ENCODE results near the gene PHOX2A.
"Not testable (repeated sequence)": the region's sequence is repeated elsewhere in the genome, so short reads cannot be mapped to it uniquely, and the experiment has no call there.

Gene PHOX2A

GRCh38 chr11:72244060-72244360 is at the start of gene PHOX2A:
TSS of gene PHOX2A (minus strand) at chr11:72244176. CDS start at chr11:72244004, 172 bp downstream.
- DNase-seq (ENCODE audit: low read depth in 2 of 3, low spot score in 1 of 3), result no peak

GRCh38 chr11:72293391-72293790 is 49.4 kb upstream of the PHOX2A start:
- no peak for DNase-seq (ENCODE audit: low read depth in 2 of 3, low spot score in 1 of 3)

GRCh38 chr11:72292106-72292785 is 48.3 kb upstream of the PHOX2A start:
- DNase-seq (ENCODE audit: low read depth in 2 of 3, low spot score in 1 of 3), result no peak

- peak in 1 of 3 donors; percentile 3 for DNase-seq (ENCODE audit: low read depth in 2 of 3, low spot score in 1 of 3)
Observed at GRCh38 chr11:72290741-72291140, 46.8 kb upstream of the PHOX2A start.

GRCh38 chr11:72287293-72287692 is 43.3 kb upstream of the PHOX2A start:
- no peak for DNase-seq (ENCODE audit: low read depth in 2 of 3, low spot score in 1 of 3)

- no peak for DNase-seq (ENCODE audit: low read depth in 2 of 3, low spot score in 1 of 3)
Observed at GRCh38 chr11:72283947-72284346, 40.0 kb upstream of the PHOX2A start.

- DNase-seq (ENCODE audit: low read depth in 2 of 3, low spot score in 1 of 3), result no peak
Observed at GRCh38 chr11:72280726-72281315, 36.8 kb upstream of the PHOX2A start.

- DNase-seq (ENCODE audit: low read depth in 2 of 3, low spot score in 1 of 3), result no peak
Observed at GRCh38 chr11:72280037-72280436, 36.1 kb upstream of the PHOX2A start.

- no peak for DNase-seq (ENCODE audit: low read depth in 2 of 3, low spot score in 1 of 3)
Observed at GRCh38 chr11:72278905-72279304, 34.9 kb upstream of the PHOX2A start.

- no peak for DNase-seq (ENCODE audit: low read depth in 2 of 3, low spot score in 1 of 3)
Observed at GRCh38 chr11:72274435-72274834, 30.5 kb upstream of the PHOX2A start.

- DNase-seq (ENCODE audit: low read depth in 2 of 3, low spot score in 1 of 3), result no peak
Observed at GRCh38 chr11:72271980-72272379, 28.0 kb upstream of the PHOX2A start.

GRCh38 chr11:72267956-72268617 is 24.1 kb upstream of the PHOX2A start:
- no peak for DNase-seq (ENCODE audit: low read depth in 2 of 3, low spot score in 1 of 3)

- DNase-seq (ENCODE audit: low read depth in 2 of 3, low spot score in 1 of 3), result not testable (repeated sequence)
Observed at GRCh38 chr11:72266960-72267359, 23.0 kb upstream of the PHOX2A start.

GRCh38 chr11:72265951-72266350 is 22.0 kb upstream of the PHOX2A start:
- no peak for DNase-seq (ENCODE audit: low read depth in 2 of 3, low spot score in 1 of 3)

GRCh38 chr11:72263361-72263760 is 19.4 kb upstream of the PHOX2A start:
- DNase-seq (ENCODE audit: low read depth in 2 of 3, low spot score in 1 of 3), result no peak

GRCh38 chr11:72260574-72260973 is 16.6 kb upstream of the PHOX2A start:
- DNase-seq (ENCODE audit: low read depth in 2 of 3, low spot score in 1 of 3), result no peak

- no peak for DNase-seq (ENCODE audit: low read depth in 2 of 3, low spot score in 1 of 3)
Observed at GRCh38 chr11:72259490-72259889, 15.5 kb upstream of the PHOX2A start.

- no peak for DNase-seq (ENCODE audit: low read depth in 2 of 3, low spot score in 1 of 3)
Observed at GRCh38 chr11:72257570-72257969, 13.6 kb upstream of the PHOX2A start.

- DNase-seq (ENCODE audit: low read depth in 2 of 3, low spot score in 1 of 3), result no peak
Observed at GRCh38 chr11:72254299-72254993, 10.5 kb upstream of the PHOX2A start.

- DNase-seq (ENCODE audit: low read depth in 2 of 3, low spot score in 1 of 3), result no peak
Observed at GRCh38 chr11:72253392-72253791, 9.4 kb upstream of the PHOX2A start.

GRCh38 chr11:72251614-72252013 is 7.6 kb upstream of the PHOX2A start:
- DNase-seq (ENCODE audit: low read depth in 2 of 3, low spot score in 1 of 3), result no peak
